Measurements from ENCODE around the gene NT5M. TPM values are rescaled to one million over a fixed set of nuclear protein-coding genes. Genes with fewer than 3 reads are reported as not detected.
A peak's percentile ranks its signal among the peaks of the same experiment; 100 is the strongest.
"Not testable (repeated sequence)": the region's sequence is repeated elsewhere in the genome, so short reads cannot be mapped to it uniquely, and the experiment has no call there.

The NT5M gene
- total RNA-seq = 10 to 100 TPM in 2 of 8 experiments, 1 to 10 TPM in 6; 2.8 to 11.7 (median 9.1) TPM

DNA sequence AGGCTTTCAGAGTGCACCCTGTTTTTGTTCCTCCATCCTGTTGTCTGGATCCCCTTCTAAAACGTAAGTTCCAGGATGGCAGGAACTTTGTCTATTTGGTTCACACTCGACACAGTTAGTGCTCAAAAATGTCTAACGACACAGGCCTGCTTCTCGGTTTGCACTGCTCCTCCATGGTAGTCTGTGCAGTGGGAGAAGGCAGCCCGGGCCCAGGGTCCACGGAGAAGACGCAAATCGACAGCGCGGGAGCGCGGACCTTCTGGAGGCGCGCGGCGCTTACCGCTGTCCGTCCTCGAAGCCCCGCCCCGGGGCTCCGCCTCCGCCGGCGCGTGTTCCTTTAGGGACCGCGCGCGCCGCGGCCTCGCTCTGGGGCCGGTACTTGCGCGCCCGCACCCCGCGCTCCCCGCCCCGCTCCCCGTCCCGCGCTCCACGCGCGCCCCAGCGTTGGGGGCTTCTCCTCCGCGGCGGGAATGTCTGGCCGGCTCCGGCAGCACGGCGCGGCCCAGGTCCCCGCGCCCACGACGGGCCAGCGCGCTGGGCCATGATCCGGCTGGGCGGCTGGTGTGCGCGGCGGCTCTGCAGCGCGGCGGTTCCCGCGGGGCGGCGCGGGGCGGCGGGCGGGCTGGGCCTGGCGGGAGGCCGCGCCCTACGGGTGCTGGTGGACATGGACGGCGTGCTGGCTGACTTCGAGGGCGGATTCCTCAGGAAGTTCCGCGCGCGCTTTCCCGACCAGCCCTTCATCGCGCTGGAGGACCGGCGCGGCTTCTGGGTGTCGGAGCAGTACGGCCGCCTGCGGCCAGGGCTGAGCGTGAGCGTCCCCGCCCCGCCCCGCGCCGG lies at the start of gene NT5M:
Gene NT5M (plus strand): TSS at position 364 of the 837 bp plus-strand sequence. CDS start 178 bp downstream, at position 542.
- H3K27ac ChIP-seq = peak within 1 kb of the TSS; percentile 36 to 71
- in situ Hi-C loops (cut with MboI; ENCODE audit: low pct_unique_long_range_greater_than_20kb in 2 of 9, low sequenced_read_pairs in 9 of 9, unreplicated experiment in 9 of 9) = no loop called here

DNA sequence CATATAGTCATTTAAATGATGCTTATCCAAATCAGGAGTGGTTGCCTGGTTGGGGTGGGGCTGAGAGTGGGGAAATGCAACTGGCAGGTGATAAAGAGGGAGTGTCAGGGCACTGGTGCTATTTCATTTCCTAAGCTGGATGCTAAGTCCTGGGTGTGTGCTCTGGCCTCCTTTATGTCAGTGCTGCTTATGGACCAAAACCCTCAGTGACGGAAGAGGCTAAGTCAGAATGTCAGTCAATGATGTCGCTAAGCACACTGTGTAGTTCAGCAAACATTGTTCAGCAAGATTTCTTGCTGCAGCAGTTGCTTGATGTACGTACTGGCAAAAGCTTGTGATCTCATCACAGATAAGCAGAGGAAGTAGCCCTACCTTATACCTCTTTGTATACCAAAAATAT lies 49.8 kb upstream of the NT5M start:
- in situ Hi-C loops (cut with MboI; ENCODE audit: low pct_unique_long_range_greater_than_20kb in 2 of 9, low sequenced_read_pairs in 9 of 9, unreplicated experiment in 9 of 9) = no loop called here
- Histone ChIP-seq H3K27ac (no peak overlapping the region), H3K4me3 (no peak overlapping the region), H3K4me1 (replicated peaks in 1 of 2) (no peaks in the 10 kb centered on the region)
- no peak for ATAC-seq (replicated peaks in 6 of 8)
- 71 to 100% (median 97%) methylated on average over 1 to 3 of the region's 3 CpGs; no CpG with 5 or more reads in 4 of the 10 experiments for WGBS, 10 experiments

More for the DNA sequence above, at the start of gene NT5M:
- 0 to 33% (median 2%) methylated on average over 1 to 3 of the region's 107 CpGs; no CpG with 5 or more reads in 4 of the 10 experiments for WGBS, 10 experiments
- Histone ChIP-seq H3K4me1 (replicated peaks in 1 of 2) (peaks cover 0 to 18% of the 10 kb centered on the region in 2 donors), H3K4me3 (peak within 1 kb of the TSS; percentile 57 to 87 (median 72))
- peak; percentile 77 to 93 (median 85) for ATAC-seq (replicated peaks in 6 of 8)

DNA sequence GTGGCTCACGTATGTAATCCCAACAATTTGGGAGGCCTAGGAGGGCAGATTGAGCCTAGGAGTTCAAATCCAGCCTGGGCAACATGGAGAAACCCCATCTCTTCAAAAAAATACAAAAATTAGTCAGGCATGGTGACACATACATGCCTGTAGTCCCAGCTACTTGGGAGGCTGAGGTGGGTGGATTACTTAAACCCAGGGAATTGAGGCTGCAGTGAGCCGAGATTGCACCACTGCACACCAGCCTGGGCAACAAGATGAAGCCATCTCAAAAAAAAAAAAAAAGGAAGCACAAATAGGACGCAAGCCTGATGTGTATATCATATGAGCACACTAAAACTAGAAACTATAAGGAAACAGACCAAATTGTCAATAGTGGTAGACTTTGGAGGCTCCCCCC lies 49.1 kb upstream of the NT5M start:
- ATAC-seq (replicated peaks in 6 of 8) = no peak
- no peak overlapping the region for H3K4me3 ChIP-seq
- H3K27ac ChIP-seq = no peak overlapping the region
- in situ Hi-C loops (cut with MboI; ENCODE audit: low pct_unique_long_range_greater_than_20kb in 2 of 9, low sequenced_read_pairs in 9 of 9, unreplicated experiment in 9 of 9) = no loop called here
- H3K4me1 ChIP-seq (replicated peaks in 1 of 2) = no peaks in the 10 kb centered on the region
- 29 to 100% (median 90%) methylated on average over 1 to 3 of the region's 3 CpGs; no CpG with 5 or more reads in 1 of the 10 experiments for WGBS, 10 experiments

DNA sequence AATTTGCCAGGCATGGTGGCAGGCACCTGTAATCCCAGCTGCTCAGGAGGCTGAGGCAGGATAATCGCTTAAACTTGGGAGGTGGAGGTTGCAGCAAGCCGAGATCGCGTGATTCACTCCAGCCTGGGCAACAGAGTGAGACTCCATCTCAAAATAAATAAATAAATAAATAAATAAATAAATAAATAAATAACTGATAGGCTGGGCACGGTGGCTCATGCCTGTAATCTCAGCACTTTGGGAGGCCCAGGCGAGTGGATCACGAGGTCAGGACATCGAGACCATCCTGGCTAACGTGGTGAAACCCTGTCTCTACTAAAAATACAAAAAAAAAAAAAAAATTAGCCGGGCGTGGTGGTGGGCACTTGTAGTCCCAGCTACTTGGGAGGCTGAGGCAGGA lies 47.5 kb upstream of the NT5M start:
- in situ Hi-C loops (cut with MboI; ENCODE audit: low pct_unique_long_range_greater_than_20kb in 2 of 9, low sequenced_read_pairs in 9 of 9, unreplicated experiment in 9 of 9); H3K4me3 ChIP-seq; ATAC-seq (replicated peaks in 6 of 8); H3K4me1 ChIP-seq (replicated peaks in 1 of 2); H3K27ac ChIP-seq: not testable (repeated sequence)
- WGBS, 10 experiments = 70 to 100% (median 93%) methylated on average over 2 to 8 of the region's 11 CpGs; no CpG with 5 or more reads in 4 of the 10 experiments

DNA sequence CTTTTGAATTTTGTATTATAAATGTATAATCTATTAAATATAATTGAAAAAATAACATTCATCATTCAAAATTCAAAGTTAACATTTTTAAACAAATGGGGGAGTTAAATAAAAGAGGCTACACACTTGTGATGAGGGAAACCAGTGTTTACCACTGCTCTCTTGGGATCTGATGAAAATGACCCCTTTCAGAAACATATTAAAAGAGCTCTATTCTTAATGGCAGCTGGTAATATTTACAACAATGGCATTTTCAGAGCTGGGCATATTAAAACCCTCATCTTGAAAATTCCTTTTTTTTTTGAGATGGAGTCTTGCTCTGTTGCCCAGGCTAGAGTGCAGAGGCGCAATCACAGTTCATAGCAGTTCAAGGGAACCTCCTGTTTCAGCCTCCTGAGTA lies 46.9 kb upstream of the NT5M start:
- in situ Hi-C loops (cut with MboI; ENCODE audit: low pct_unique_long_range_greater_than_20kb in 2 of 9, low sequenced_read_pairs in 9 of 9, unreplicated experiment in 9 of 9) = no loop called here
- WGBS, 10 experiments = 89 to 100% (median 100%) methylated on average over 1 of the region's 1 CpG; no CpG with 5 or more reads in 6 of the 10 experiments
- Histone ChIP-seq H3K4me3 (no peak overlapping the region), H3K4me1 (replicated peaks in 1 of 2) (no peaks in the 10 kb centered on the region), H3K27ac (no peak overlapping the region)
- ATAC-seq (replicated peaks in 6 of 8) = no peak

DNA sequence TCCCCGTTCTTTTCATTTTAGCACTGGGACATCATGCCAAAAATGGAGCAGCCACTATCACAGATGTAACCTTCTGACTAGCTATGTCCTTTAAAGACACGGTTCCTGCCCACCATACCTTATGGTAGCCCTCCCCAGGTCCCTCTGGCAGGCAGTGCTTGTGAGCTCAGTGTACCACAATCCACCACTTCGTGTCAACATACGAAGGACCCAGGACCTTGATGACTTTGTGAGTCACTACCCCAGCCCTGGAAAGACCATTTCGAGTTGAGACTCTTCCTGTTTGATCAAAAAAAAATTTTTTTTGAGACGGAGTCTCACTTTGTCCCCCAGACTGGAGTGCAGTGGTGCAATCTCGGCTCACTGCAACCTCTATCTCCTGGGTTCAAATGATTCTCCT lies 45.2 kb upstream of the NT5M start:
- Histone ChIP-seq H3K4me3 (no peak overlapping the region), H3K4me1 (replicated peaks in 1 of 2) (no peaks in the 10 kb centered on the region), H3K27ac (no peak overlapping the region)
- WGBS, 10 experiments = 60 to 100% (median 90%) methylated on average over 1 to 5 of the region's 7 CpGs
- ATAC-seq (replicated peaks in 6 of 8) = no peak
- in situ Hi-C loops (cut with MboI; ENCODE audit: low pct_unique_long_range_greater_than_20kb in 2 of 9, low sequenced_read_pairs in 9 of 9, unreplicated experiment in 9 of 9) = no loop called here

DNA sequence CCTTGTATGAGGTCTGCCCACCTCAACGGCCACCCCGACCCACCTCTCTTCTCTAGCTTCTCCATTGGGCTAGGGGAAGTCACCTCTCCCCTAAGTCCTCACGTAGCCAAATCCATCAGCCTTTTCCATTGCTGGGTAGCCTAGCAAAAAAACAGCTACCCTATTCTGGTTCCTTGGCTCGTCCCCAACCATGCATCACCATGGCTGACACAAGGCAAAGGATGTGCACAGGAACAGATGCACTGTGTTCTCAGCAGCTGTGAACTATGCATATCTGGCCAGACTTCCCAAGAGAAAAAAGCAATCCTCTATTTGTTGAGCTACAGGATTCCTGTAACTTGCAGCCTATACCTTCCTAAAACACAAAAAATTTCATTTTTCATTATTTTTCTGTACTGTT lies 44.2 kb upstream of the NT5M start:
- ATAC-seq (replicated peaks in 6 of 8) = no peak

DNA sequence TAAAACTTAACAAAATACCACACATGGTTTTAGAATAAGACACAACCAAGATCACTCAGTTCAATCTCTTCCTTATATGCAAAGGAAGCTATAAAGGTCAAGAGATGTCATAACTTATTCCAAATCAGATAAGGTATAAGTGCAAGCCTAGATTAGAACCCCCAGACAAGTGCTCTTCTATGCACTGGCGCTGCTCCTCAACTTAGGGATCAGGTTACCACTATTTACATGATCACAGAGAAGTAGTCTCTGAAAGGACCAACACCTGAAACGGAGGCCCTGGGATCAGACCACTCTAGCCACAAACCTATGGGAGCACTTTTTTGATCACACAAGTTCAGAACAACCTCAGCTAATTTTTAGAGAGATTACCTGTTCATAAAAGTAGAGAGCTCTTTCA lies 38.7 kb upstream of the NT5M start:
- 83 to 100% (median 95%) methylated on average over 1 to 2 of the region's 2 CpGs; no CpG with 5 or more reads in 5 of the 10 experiments for WGBS, 10 experiments
- no peak overlapping the region for H3K4me3 ChIP-seq

More for the DNA sequence above, 44.2 kb upstream of the NT5M start:
- WGBS, 10 experiments = 85 to 100% (median 96%) methylated on average over 1 to 4 of the region's 4 CpGs; no CpG with 5 or more reads in 1 of the 10 experiments
- Histone ChIP-seq H3K27ac (no peak overlapping the region), H3K4me1 (replicated peaks in 1 of 2) (no peaks in the 10 kb centered on the region), H3K4me3 (no peak overlapping the region)
- in situ Hi-C loops (cut with MboI; ENCODE audit: low pct_unique_long_range_greater_than_20kb in 2 of 9, low sequenced_read_pairs in 9 of 9, unreplicated experiment in 9 of 9) = no loop called here

DNA sequence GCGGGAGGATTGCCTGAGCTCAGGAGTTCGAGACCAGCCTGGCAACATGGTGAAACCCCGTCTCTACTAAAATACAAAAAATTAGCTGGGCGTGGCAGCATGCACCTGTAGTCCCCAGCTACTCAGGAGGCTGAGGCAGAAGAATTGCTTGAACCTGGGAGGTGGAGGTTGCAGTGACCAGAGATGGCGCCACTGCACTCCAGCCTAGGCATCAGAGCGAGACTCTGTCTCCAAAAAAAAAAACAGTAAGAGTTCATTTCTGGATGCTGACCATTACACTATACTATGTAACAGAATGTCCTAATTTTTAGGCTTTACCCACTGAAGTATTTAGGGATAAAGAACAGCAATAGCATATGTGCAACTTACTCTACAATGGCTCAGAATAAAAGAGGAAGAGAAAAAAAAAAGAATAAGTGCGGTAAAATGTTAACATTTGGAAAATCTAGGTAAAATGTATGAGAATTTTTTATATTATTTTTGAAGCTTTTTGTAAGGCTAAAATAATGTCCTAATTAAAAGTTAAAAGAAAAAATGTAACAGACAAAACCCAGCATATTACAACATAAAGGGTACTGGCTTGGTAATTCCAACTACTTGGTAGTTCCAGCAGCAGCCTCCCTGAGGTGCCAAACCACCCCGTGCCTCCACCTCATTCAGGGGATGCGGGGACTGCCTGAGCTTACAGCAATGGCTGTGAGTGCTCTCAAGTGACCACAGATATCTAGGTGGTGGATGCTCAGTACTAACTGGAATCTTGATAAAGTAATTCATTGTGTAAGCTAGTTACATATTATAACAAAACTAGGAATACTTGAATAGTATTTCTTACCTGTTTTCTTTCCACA lies 33.0 kb upstream of the NT5M start:
- 84 to 100% (median 89%) methylated on average over 1 to 9 of the region's 9 CpGs for WGBS, 10 experiments
- Histone ChIP-seq H3K4me1 (replicated peaks in 1 of 2) (no peaks in the 10 kb centered on the region), H3K27ac (no peak overlapping the region), H3K4me3 (no peak overlapping the region)
- peak in 1 of 8 experiments; percentile 26 for ATAC-seq (replicated peaks in 6 of 8)
- in situ Hi-C loops (cut with MboI; ENCODE audit: low pct_unique_long_range_greater_than_20kb in 2 of 9, low sequenced_read_pairs in 9 of 9, unreplicated experiment in 9 of 9) = no loop called here

More for the DNA sequence above, 38.7 kb upstream of the NT5M start:
- Histone ChIP-seq H3K27ac (no peak overlapping the region), H3K4me1 (replicated peaks in 1 of 2) (no peaks in the 10 kb centered on the region)
- no peak for ATAC-seq (replicated peaks in 6 of 8)
- in situ Hi-C loops (cut with MboI; ENCODE audit: low pct_unique_long_range_greater_than_20kb in 2 of 9, low sequenced_read_pairs in 9 of 9, unreplicated experiment in 9 of 9) = no loop called here

DNA sequence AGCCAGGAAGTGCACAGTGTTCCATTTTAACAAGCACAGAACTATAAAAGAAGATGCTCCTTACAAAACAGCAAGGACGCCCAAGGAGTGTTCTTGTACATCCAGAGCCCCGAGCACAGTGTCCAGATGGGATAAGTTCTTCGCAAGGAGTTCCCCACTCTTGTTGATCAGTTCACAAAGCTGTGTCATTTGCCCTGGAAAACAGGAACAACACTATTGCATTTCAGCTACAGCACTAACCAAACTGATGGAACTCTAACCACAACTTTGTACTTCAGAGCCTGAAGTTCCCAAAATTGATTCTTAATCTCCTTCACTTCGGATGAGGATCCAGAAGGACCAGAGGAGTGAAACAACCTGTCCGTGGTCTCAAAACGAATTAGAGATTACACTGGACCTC lies 27.2 kb upstream of the NT5M start:
- H3K4me1 ChIP-seq (replicated peaks in 1 of 2) = peaks cover 7 to 14% of the 10 kb centered on the region in 2 donors
- no peak overlapping the region for H3K27ac ChIP-seq
- H3K4me3 ChIP-seq = no peak overlapping the region
- 63 to 100% (median 93%) methylated on average over 3 to 5 of the region's 6 CpGs for WGBS, 10 experiments
- in situ Hi-C loops (cut with MboI; ENCODE audit: low pct_unique_long_range_greater_than_20kb in 2 of 9, low sequenced_read_pairs in 9 of 9, unreplicated experiment in 9 of 9) = no loop called here
- ATAC-seq (replicated peaks in 6 of 8) = no peak

DNA sequence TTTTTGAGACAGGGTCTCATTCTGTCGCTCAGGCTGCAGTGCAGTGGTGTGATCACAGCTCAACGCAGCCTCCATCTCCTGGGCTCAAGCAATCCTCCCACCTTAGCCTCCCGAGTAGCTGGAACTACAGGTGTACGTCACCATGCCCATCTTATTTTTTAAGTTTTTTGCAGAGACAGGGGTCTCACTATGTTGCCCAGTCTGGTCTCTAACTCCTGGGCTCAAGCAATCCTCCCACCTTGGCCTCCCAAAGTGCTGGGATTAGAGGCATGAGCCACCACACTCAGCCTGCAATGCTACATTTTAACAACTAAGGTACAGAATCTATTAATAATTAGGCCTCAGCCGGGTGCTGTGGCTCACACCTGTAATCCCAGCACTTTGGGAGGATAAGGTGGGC lies 25.7 kb upstream of the NT5M start:
- H3K4me3 ChIP-seq; in situ Hi-C loops (cut with MboI; ENCODE audit: low pct_unique_long_range_greater_than_20kb in 2 of 9, low sequenced_read_pairs in 9 of 9, unreplicated experiment in 9 of 9); ATAC-seq (replicated peaks in 6 of 8): not testable (repeated sequence)

DNA sequence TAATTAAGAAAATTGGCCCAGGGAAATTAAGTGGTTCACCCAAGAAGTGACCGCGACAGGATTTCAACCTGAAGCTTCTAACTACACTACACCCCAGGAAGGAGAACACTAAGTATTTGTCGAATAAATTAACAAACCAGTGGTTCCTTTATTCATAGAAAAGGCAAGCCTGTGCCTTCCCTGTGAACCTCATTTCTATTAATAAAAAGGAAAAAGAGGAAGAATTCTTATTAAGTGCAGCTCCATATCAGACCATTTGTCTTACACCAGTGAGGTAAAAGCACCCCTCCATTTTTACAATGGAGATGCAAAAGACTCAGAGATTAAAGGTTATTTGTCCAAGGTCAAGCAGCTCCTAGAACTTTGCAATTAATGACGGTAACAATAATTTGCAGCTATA lies 23.9 kb upstream of the NT5M start:
- ATAC-seq (replicated peaks in 6 of 8) = no peak
- in situ Hi-C loops (cut with MboI; ENCODE audit: low pct_unique_long_range_greater_than_20kb in 2 of 9, low sequenced_read_pairs in 9 of 9, unreplicated experiment in 9 of 9) = no loop called here
- Histone ChIP-seq H3K4me1 (replicated peaks in 1 of 2) (peaks cover 14 to 22% of the 10 kb centered on the region in 2 donors), H3K4me3 (peak overlapping the region in 4 of 5 donors; percentile 93 to 100 (median 96)), H3K27ac (no peak overlapping the region)
- 75 to 100% (median 95%) methylated on average over 1 to 4 of the region's 4 CpGs; no CpG with 5 or more reads in 3 of the 10 experiments for WGBS, 10 experiments

More for the DNA sequence above, 25.7 kb upstream of the NT5M start:
- not testable (repeated sequence) for H3K27ac ChIP-seq
- WGBS, 10 experiments = 60 to 100% (median 94%) methylated on average over 1 to 5 of the region's 5 CpGs; no CpG with 5 or more reads in 4 of the 10 experiments
- H3K4me1 ChIP-seq (replicated peaks in 1 of 2) = peaks cover 14 to 21% of the 10 kb centered on the region in 2 donors
